CD14-positive monocyte (primary cell): Measurements from ENCODE around the gene NAT14. TPM values are rescaled to one million over a fixed set of nuclear protein-coding genes. Genes with fewer than 3 reads are reported as not detected.
A peak's percentile ranks its signal among the peaks of the same experiment; 100 is the strongest.

Source experiments
- DNase-seq, 3 donors: peaks; one replicate each; pipeline ENCODE4 v3.0.0-alpha.2; 2011 to 2022
- H2AFZ ChIP-seq: 2 replicates; pipeline ENCODE4 v1.6.0; 2012; ENCODE audit warnings: mild to moderate bottlenecking, low read depth, low read length, inconsistent platforms; ENCODE audit not compliant: insufficient read depth, poor library complexity, severe bottlenecking
- H3K27ac ChIP-seq, 2 donors: 1 replicate in 1 of 2; 2 replicates in 1 of 2; pipeline ENCODE4 v1.5.1; 2012 to 2013; ENCODE audit warnings: low read length in 2 of 2, control low read depth in 1 of 2, inconsistent platforms in 1 of 2, low read depth in 1 of 2, mild to moderate bottlenecking in 1 of 2
- H3K27me3 ChIP-seq, 2 donors: one replicate each; pipeline versions ENCODE4 v1.6.0 to v1.6.1; 2011 to 2013; ENCODE audit warnings: low read length in 2 of 2; ENCODE audit not compliant: control insufficient read depth in 2 of 2, insufficient read depth in 2 of 2
- H3K36me3 ChIP-seq, 2 donors: replicated peaks in 1 of 2; 1 replicate in 1 of 2; 2 replicates in 1 of 2; pipeline versions ENCODE4 v1.5.1 to v1.6.1; 2012 to 2013; ENCODE audit warnings: low read length in 2 of 2, control low read depth in 1 of 2, inconsistent platforms in 1 of 2, mild to moderate bottlenecking in 1 of 2; ENCODE audit not compliant: insufficient read depth in 2 of 2, control insufficient read depth in 1 of 2
- H3K4me1 ChIP-seq, 2 donors: 1 replicate in 1 of 2; 2 replicates in 1 of 2; pipeline versions ENCODE4 v1.5.1 to v1.6.1; 2012 to 2013; ENCODE audit warnings: low read length in 2 of 2, control low read depth in 1 of 2, inconsistent platforms in 1 of 2, mild to moderate bottlenecking in 1 of 2, moderate library complexity in 1 of 2; ENCODE audit not compliant: insufficient read depth in 2 of 2, control insufficient read depth in 1 of 2
- H3K4me2 ChIP-seq: replicated peaks from 2 replicates; pipeline ENCODE3; 2012; ENCODE audit warnings: low read length, moderate library complexity, mild to moderate bottlenecking; ENCODE audit not compliant: poor library complexity, severe bottlenecking; ENCODE audit errors: extremely low read depth
- H3K4me3 ChIP-seq, 3 experiments: fragments of 200-600 bp in 1 of 3; sonication (generic) in 1 of 3; replicated peaks in 1 of 3; 1 replicate in 2 of 3; 2 replicates in 1 of 3; pipeline ENCODE4 v1.5.1; 2011 to 2013; ENCODE audit warnings: low read length in 3 of 3, mild to moderate bottlenecking in 3 of 3, control low read depth in 2 of 3, low read depth in 2 of 3, inconsistent platforms in 1 of 3, moderate library complexity in 1 of 3
- H3K79me2 ChIP-seq: 2 replicates; pipeline ENCODE4 v1.6.0; 2012; ENCODE audit warnings: mild to moderate bottlenecking, control low read depth, inconsistent platforms, low read length, moderate library complexity; ENCODE audit not compliant: insufficient read depth
- H3K9ac ChIP-seq: 2 replicates; pipeline ENCODE4 v1.6.0; 2017; ENCODE audit warnings: low read length, mild to moderate bottlenecking; ENCODE audit not compliant: insufficient read depth, poor library complexity, severe bottlenecking
- H3K9me3 ChIP-seq, 2 donors: replicated peaks in 1 of 2; 1 replicate in 1 of 2; 2 replicates in 1 of 2; pipeline versions ENCODE4 v1.5.1 to v1.6.1; 2012 to 2013; ENCODE audit warnings: low read length in 2 of 2, control low read depth in 1 of 2; ENCODE audit not compliant: control insufficient read depth in 1 of 2, insufficient read depth in 1 of 2
- H4K20me1 ChIP-seq: 2 replicates; pipeline ENCODE4 v1.6.0; 2012; ENCODE audit warnings: mild to moderate bottlenecking, low read length, control low read depth, moderate library complexity; ENCODE audit not compliant: insufficient read depth
- H3K27ac Mint-ChIP-seq, 7 donors: one replicate each; pipeline ENCODE4 v1.8.0; 2020; ENCODE audit warnings: mild to moderate bottlenecking in 7 of 7, mixed read lengths in 7 of 7, moderate library complexity in 6 of 7, inconsistent platforms in 2 of 7
- H3K27me3 Mint-ChIP-seq, 3 donors: one replicate each; pipeline ENCODE4 v1.8.0; 2021 to 2022; ENCODE audit warnings: low read depth in 3 of 3, mild to moderate bottlenecking in 3 of 3, mixed read lengths in 3 of 3, moderate library complexity in 3 of 3, inconsistent platforms in 1 of 3
- H3K36me3 Mint-ChIP-seq, 2 donors: one replicate each; pipeline ENCODE4 v1.8.0; 2020; ENCODE audit warnings: mixed read lengths in 2 of 2, inconsistent platforms in 1 of 2, mild to moderate bottlenecking in 1 of 2
- H3K4me1 Mint-ChIP-seq: one replicate; pipeline ENCODE4 v1.8.0; 2020; ENCODE audit warnings: mild to moderate bottlenecking, mixed read lengths
- H3K4me3 Mint-ChIP-seq, 2 donors: one replicate each; pipeline ENCODE4 v1.8.0; 2020; ENCODE audit warnings: mild to moderate bottlenecking in 2 of 2, mixed read lengths in 2 of 2, moderate library complexity in 1 of 2
- H3K9me3 Mint-ChIP-seq, 7 donors: one replicate each; pipeline ENCODE4 v1.8.0; 2020 to 2022; ENCODE audit warnings: mixed read lengths in 7 of 7, mild to moderate bottlenecking in 6 of 7, moderate library complexity in 6 of 7, inconsistent platforms in 2 of 7
- CTCF ChIP-seq: fragments of 200-600 bp; IDR thresholded peaks from one replicate; pipeline ENCODE4 v1.8.0; 2022; ENCODE audit warnings: antibody characterized with exemption, mild to moderate bottlenecking
- WGBS: methylation state at CpG from one replicate; pipeline ENCODE4 v1.1.5; 2013; ENCODE audit warnings: missing lambda C conversion rate; ENCODE audit not compliant: insufficient coverage; 5-methylcytosine and 5-hydroxymethylcytosine counted together
- intact Hi-C, 2 donors: fragments of 100-400 bp; cut with micrococcal nuclease; formaldehyde crosslinking; loops; one replicate each; pipeline versions ENCODE4 v1.15.0 to v1.15.1; 2023
- polyA plus RNA-seq, 3 donors: library from polyadenylated mRNA; depleted of rRNA in 1 of 3; unstranded in 2 of 3; stranded (reverse) in 1 of 3; fragments of 300-500 nt in 2 of 3; fragments of >200 nt in 1 of 3; fragmentation: Illumina TruSeq in 2 of 3; gene quantifications; 1 replicate in 2 of 3; 2 replicates in 1 of 3; pipeline ENCODE4 v1.2.3, GENCODE V29; 2012 to 2021

The NAT14 gene
- polyA plus RNA-seq, 3 donors, result 1.5 to 2.2 (median 1.9) TPM

- Histone ChIP-seq H4K20me1 (peaks cover 3% of the 10 kb centered on the region), H3K4me2 (no peak overlapping the region), H3K36me3 (peaks cover 0 to 5% of the 10 kb centered on the region in 2 donors), H3K4me1 (peaks cover 5 to 10% of the 10 kb centered on the region in 2 donors), H3K27me3 (peaks cover 10 to 38% of the 10 kb centered on the region in 2 donors), H3K79me2 (no peaks in the 10 kb centered on the region), H3K27ac (no peak overlapping the region), H3K9me3 (peaks cover 5 to 7% of the 10 kb centered on the region in 2 donors), H2AFZ (no peak overlapping the region), H3K9ac (no peak overlapping the region), H3K4me3 (no peak overlapping the region)
- whole genome bisulfite sequencing, result 94% methylated on average over 10 of the region's 12 CpGs
- peaks cover 0 to 14% (median 9%) of the 10 kb centered on the region in 7 donors for H3K9me3 Mint-ChIP-seq
- no peak overlapping the region for H3K27ac Mint-ChIP-seq
- TF ChIP-seq CTCF, result no peak
- no peak for DNase-seq
- H3K4me3 Mint-ChIP-seq, result peak overlapping the region in 1 of 2 donors; percentile 9
- H3K36me3 Mint-ChIP-seq, result peaks cover 17 to 29% of the 10 kb centered on the region in 2 donors
- peaks cover 6% of the 10 kb centered on the region for H3K4me1 Mint-ChIP-seq
- intact Hi-C loops, result loop anchor here (10.0 kb wide), 2 partner anchors 159 to 309 kb away; partner anchors contain the start of gene TNNT1 (in 1 of the 2)
- peaks cover 27 to 36% (median 29%) of the 10 kb centered on the region in 3 donors for H3K27me3 Mint-ChIP-seq
These were observed 31.3 kb upstream of the NAT14 start for GRCh38 chr19:55453511-55454260.

- peak; percentile 62 for TF ChIP-seq CTCF
- peak in 2 of 3 donors; percentile 16 to 34 for DNase-seq
- Histone ChIP-seq H3K4me3 (no peak overlapping the region), H4K20me1 (peaks cover 3% of the 10 kb centered on the region), H3K4me2 (no peak overlapping the region), H3K9ac (no peak overlapping the region), H3K4me1 (peaks cover 5 to 10% of the 10 kb centered on the region in 2 donors), H3K36me3 (peaks cover 0 to 5% of the 10 kb centered on the region in 2 donors), H3K9me3 (peaks cover 5 to 7% of the 10 kb centered on the region in 2 donors), H3K27ac (no peak overlapping the region), H3K27me3 (peaks cover 10 to 31% of the 10 kb centered on the region in 2 donors), H2AFZ (no peak overlapping the region), H3K79me2 (no peaks in the 10 kb centered on the region)
- H3K4me1 Mint-ChIP-seq, result peaks cover 9% of the 10 kb centered on the region
- H3K4me3 Mint-ChIP-seq, result no peak overlapping the region
- no peak overlapping the region for H3K27ac Mint-ChIP-seq
- peaks cover 27 to 36% (median 29%) of the 10 kb centered on the region in 3 donors for H3K27me3 Mint-ChIP-seq
- WGBS, result 81% methylated on average over 8 of the region's 14 CpGs
- intact Hi-C loops, result loop anchor here (10.0 kb wide), 2 partner anchors 160 to 310 kb away; partner anchors contain the start of gene TNNT1 (in 1 of the 2)
- peaks cover 17 to 29% of the 10 kb centered on the region in 2 donors for H3K36me3 Mint-ChIP-seq
- peaks cover 0 to 14% (median 9%) of the 10 kb centered on the region in 7 donors for H3K9me3 Mint-ChIP-seq
These were observed 30.2 kb upstream of the NAT14 start for GRCh38 chr19:55454787-55455243.
